Endodermal cell (in vitro differentiated cells): Measurements from ENCODE around the gene CMTM3. TPM values are rescaled to one million over a fixed set of nuclear protein-coding genes. Genes with fewer than 3 reads are reported as not detected.

Experiments
- DNase-seq: peaks from one replicate; pipeline ENCODE4 v3.0.0-alpha.2; 2017
- H3K27ac ChIP-seq: 2 replicates; pipeline ENCODE4 v1.5.1; 2013; ENCODE audit warnings: mild to moderate bottlenecking, low read depth, low read length, moderate library complexity
- H3K27me3 ChIP-seq: 2 replicates; pipeline ENCODE4 v1.6.1; 2013; ENCODE audit warnings: mild to moderate bottlenecking, low read length, moderate library complexity; ENCODE audit not compliant: insufficient read depth, control insufficient read depth, poor library complexity, severe bottlenecking
- H3K36me3 ChIP-seq: 2 replicates; pipeline ENCODE4 v1.7.0; 2013; ENCODE audit warnings: mild to moderate bottlenecking, low read length, moderate library complexity; ENCODE audit not compliant: control insufficient read depth, insufficient read depth
- H3K4me1 ChIP-seq: one replicate; pipeline ENCODE4 v1.7.0; 2013; ENCODE audit warnings: low read length; ENCODE audit not compliant: control insufficient read depth, insufficient read depth
- H3K4me3 ChIP-seq: 2 replicates; pipeline ENCODE4 v1.5.1; 2013; ENCODE audit warnings: mild to moderate bottlenecking, low read length, moderate library complexity
- H3K9ac ChIP-seq: 2 replicates; pipeline ENCODE4 v1.6.1; 2013; ENCODE audit warnings: mild to moderate bottlenecking, low read length, moderate library complexity; ENCODE audit not compliant: poor library complexity, severe bottlenecking; ENCODE audit errors: extremely low read depth
- H3K9me3 ChIP-seq: 2 replicates; pipeline ENCODE4 v1.6.1; 2013; ENCODE audit warnings: mild to moderate bottlenecking, low read length, moderate library complexity; ENCODE audit not compliant: control insufficient read depth
- H3K27ac Mint-ChIP-seq: 2 replicates; pipeline ENCODE4 v1.8.0; 2020; ENCODE audit warnings: mixed read lengths
- H3K27me3 Mint-ChIP-seq: 2 replicates; pipeline ENCODE4 v1.8.0; 2021; ENCODE audit warnings: mild to moderate bottlenecking, mixed read lengths; ENCODE audit not compliant: insufficient read depth
- H3K36me3 Mint-ChIP-seq: 2 replicates; pipeline ENCODE4 v1.8.0; 2020; ENCODE audit warnings: low read depth, mixed read lengths
- H3K4me1 Mint-ChIP-seq: 2 replicates; pipeline ENCODE4 v1.8.0; 2020; ENCODE audit warnings: mixed read lengths
- H3K4me3 Mint-ChIP-seq: 2 replicates; pipeline ENCODE4 v1.8.0; 2020; ENCODE audit warnings: mild to moderate bottlenecking, moderate library complexity, mixed read lengths
- H3K9me3 Mint-ChIP-seq: 2 replicates; pipeline ENCODE4 v1.8.0; 2020; ENCODE audit warnings: mild to moderate bottlenecking, mixed read lengths
- CTCF ChIP-seq: fragments of 200-600 bp; sonication (generic); conservative IDR thresholded peaks from 2 replicates; pipeline ENCODE4 v1.5.0; 2021; ENCODE audit warnings: antibody characterized with exemption, mild to moderate bottlenecking
- WGBS, 2 experiments: methylation state at CpG; one replicate each; pipeline versions ENCODE4 v1.1.5 to v1.1.7; 2013; ENCODE audit warnings: missing lambda C conversion rate in 2 of 2, mixed read lengths in 1 of 2; ENCODE audit not compliant: insufficient coverage in 1 of 2, insufficient read length in 1 of 2; 5-methylcytosine and 5-hydroxymethylcytosine counted together
- total RNA-seq, 2 donors: library from RNA; stranded (reverse); fragmentation: NEBNext Ultra II Directional in 1 of 2; extraction: Animal tissue kit (Norgen Biotek cat#: 25700) in 1 of 2; gene quantifications; 2 replicates in 1 of 2; 3 replicates in 1 of 2; pipeline ENCODE4 v1.2.1, GENCODE V29; 2021

Gene CMTM3
- total RNA-seq, 2 donors from 2014 or later = 44.2 to 48.5 TPM

GRCh38 chr16:66574081-66574480 is 30.4 kb upstream of the CMTM3 start:
- no peaks in the 10 kb centered on the region for H3K36me3 Mint-ChIP-seq
- H3K27me3 Mint-ChIP-seq = peaks cover 25% of the 10 kb centered on the region
- no peak for DNase-seq
- 86 to 88% methylated on average over 1 of the region's 1 CpG for WGBS, 2 experiments
- Histone ChIP-seq H3K27me3 (peaks cover 23% of the 10 kb centered on the region), H3K36me3 (no peaks in the 10 kb centered on the region), H3K9me3 (no peaks in the 10 kb centered on the region), H3K4me1 (no peaks in the 10 kb centered on the region), H3K4me3 (no peak overlapping the region), H3K27ac (no peak overlapping the region), H3K9ac (no peak overlapping the region)
- H3K27ac Mint-ChIP-seq = no peak overlapping the region
- TF ChIP-seq CTCF = no peak
- H3K4me1 Mint-ChIP-seq = peaks cover 2% of the 10 kb centered on the region
- no peak overlapping the region for H3K4me3 Mint-ChIP-seq
- no peaks in the 10 kb centered on the region for H3K9me3 Mint-ChIP-seq

- no peak overlapping the region for H3K27ac Mint-ChIP-seq
- Histone ChIP-seq H3K27ac (no peak overlapping the region), H3K9ac (no peak overlapping the region), H3K27me3 (peaks cover 27% of the 10 kb centered on the region), H3K9me3 (no peaks in the 10 kb centered on the region), H3K4me3 (no peak overlapping the region), H3K4me1 (no peaks in the 10 kb centered on the region), H3K36me3 (no peaks in the 10 kb centered on the region)
- H3K36me3 Mint-ChIP-seq = no peaks in the 10 kb centered on the region
- no peak overlapping the region for H3K4me3 Mint-ChIP-seq
- H3K9me3 Mint-ChIP-seq = no peaks in the 10 kb centered on the region
- TF ChIP-seq CTCF = no peak
- DNase-seq = no peak
- H3K27me3 Mint-ChIP-seq = peaks cover 29% of the 10 kb centered on the region
- whole genome bisulfite sequencing, 2 experiments = 91 to 98% methylated on average over 3 of the region's 3 CpGs
- peaks cover 2% of the 10 kb centered on the region for H3K4me1 Mint-ChIP-seq
These were observed 30.0 kb upstream of the CMTM3 start for GRCh38 chr16:66574531-66574930.

GRCh38 chr16:66575060-66575459 is 29.4 kb upstream of the CMTM3 start:
- no peak overlapping the region for H3K4me3 ChIP-seq
- DNase-seq = no peak
- no peaks in the 10 kb centered on the region for H3K36me3 Mint-ChIP-seq
- no peak overlapping the region for H3K27ac ChIP-seq
- peaks cover 2% of the 10 kb centered on the region for H3K4me1 Mint-ChIP-seq
- 92 to 95% methylated on average over 3 of the region's 3 CpGs for WGBS, 2 experiments
- no peaks in the 10 kb centered on the region for H3K4me1 ChIP-seq
- TF ChIP-seq CTCF = no peak
- peaks cover 32% of the 10 kb centered on the region for H3K27me3 ChIP-seq
- H3K4me3 Mint-ChIP-seq = no peak overlapping the region
- no peaks in the 10 kb centered on the region for H3K36me3 ChIP-seq
- no peaks in the 10 kb centered on the region for H3K9me3 Mint-ChIP-seq
- no peak overlapping the region for H3K27ac Mint-ChIP-seq
- H3K9me3 ChIP-seq = no peaks in the 10 kb centered on the region
- H3K9ac ChIP-seq = no peak overlapping the region
- peaks cover 35% of the 10 kb centered on the region for H3K27me3 Mint-ChIP-seq
